SHP77 treated with DMSO at 0.1 percent for 48 hours (cell line): ENCODE data around the gene INPP5A.

ENCODE experiments used
- DNase-seq: peaks from one replicate; lab custom pipeline; 2025; lab: John Stamatoyannopoulos, UW

The INPP5A gene

GRCh38 chr10:132722394-132723329 is 185.1 kb downstream of the INPP5A start:
- DNase-seq = no peak

- DNase-seq = no peak
These were observed 185.9 kb downstream of the INPP5A start for GRCh38 chr10:132723330-132723970.

- DNase-seq = no peak
These were observed 186.9 kb downstream of the INPP5A start for GRCh38 chr10:132724446-132724845.

GRCh38 chr10:132725202-132725601 is 187.6 kb downstream of the INPP5A start:
- DNase-seq = no peak

GRCh38 chr10:132726194-132726593 is 188.6 kb downstream of the INPP5A start:
- DNase-seq = no peak

GRCh38 chr10:132726951-132727350 is 189.4 kb downstream of the INPP5A start:
- no peak for DNase-seq

- DNase-seq = no peak
These were observed 189.8 kb downstream of the INPP5A start for GRCh38 chr10:132727411-132727810.

- no peak for DNase-seq
These were observed 190.7 kb downstream of the INPP5A start for GRCh38 chr10:132728321-132728720.

- no peak for DNase-seq
These were observed 191.2 kb downstream of the INPP5A start for GRCh38 chr10:132728741-132729140.

- no peak for DNase-seq
These were observed 192.4 kb downstream of the INPP5A start for GRCh38 chr10:132729810-132730572.

- no peak for DNase-seq
These were observed 193.0 kb downstream of the INPP5A start for GRCh38 chr10:132730573-132730953.

GRCh38 chr10:132732518-132732917 is 194.9 kb downstream of the INPP5A start:
- DNase-seq = no peak

- no peak for DNase-seq
These were observed 196.3 kb downstream of the INPP5A start for GRCh38 chr10:132733926-132734325.

GRCh38 chr10:132735341-132735775 is 197.8 kb downstream of the INPP5A start:
- DNase-seq = no peak

- no peak for DNase-seq
These were observed 198.4 kb downstream of the INPP5A start for GRCh38 chr10:132735923-132736391.

- DNase-seq = no peak
These were observed 199.9 kb downstream of the INPP5A start for GRCh38 chr10:132737390-132738048.

GRCh38 chr10:132738454-132739224 is 201.1 kb downstream of the INPP5A start:
- DNase-seq = no peak

- no peak for DNase-seq
These were observed 201.6 kb downstream of the INPP5A start for GRCh38 chr10:132739225-132739613.

- no peak for DNase-seq
These were observed 203.0 kb downstream of the INPP5A start for GRCh38 chr10:132740588-132740987.

GRCh38 chr10:132742167-132742836 is 204.7 kb downstream of the INPP5A start:
- no peak for DNase-seq

- DNase-seq = no peak
These were observed 205.2 kb downstream of the INPP5A start for GRCh38 chr10:132742837-132743194.
